HL-60 (cell line): Measurements from ENCODE around the gene TMEM240.
A peak's percentile ranks its signal among the peaks of the same experiment; 100 is the strongest.
"Not testable (repeated sequence)": the region's sequence is repeated elsewhere in the genome, so short reads cannot be mapped to it uniquely, and the experiment has no call there.

Source experiments
- DNase-seq, 2 experiments: peaks; one replicate each; pipeline ENCODE4 v3.0.0-alpha.2; 2010 to 2020; ENCODE audit warnings: low read depth in 1 of 2, low spot score in 1 of 2
- H3K27ac ChIP-seq: fragments of 250-450 bp; sonication (Bioruptor Pico); replicated peaks from 2 replicates; pipeline ENCODE4 v1.5.1; 2020; ENCODE audit warnings: mild to moderate bottlenecking, moderate library complexity
- H3K27me3 ChIP-seq: fragments of 250-450 bp; sonication (Bioruptor Pico); 2 replicates; pipeline ENCODE4 v1.5.1; 2021; ENCODE audit warnings: mild to moderate bottlenecking, moderate library complexity; ENCODE audit not compliant: insufficient read depth, poor library complexity, severe bottlenecking
- H3K4me3 ChIP-seq: replicated peaks from 2 replicates; pipeline ENCODE4 v1.5.1; 2011; ENCODE audit warnings: mild to moderate bottlenecking, control low read depth, low read length; ENCODE audit not compliant: insufficient read depth
- CTCF ChIP-seq: IDR thresholded peaks from one replicate; pipeline ENCODE4 v1.5.1; 2011; ENCODE audit warnings: low read length, control low read depth, inconsistent platforms; ENCODE audit not compliant: insufficient read depth
- GABPA ChIP-seq: IDR thresholded peaks from 2 replicates; pipeline ENCODE4 v1.6.1; 2012; ENCODE audit warnings: low read depth
- POLR2AphosphoS5 ChIP-seq: IDR thresholded peaks from 2 replicates; pipeline ENCODE4 v1.6.1; 2012; ENCODE audit warnings: low read depth
- REST ChIP-seq: IDR thresholded peaks from 2 replicates; pipeline ENCODE4 v1.6.1; 2012; ENCODE audit warnings: low read depth; ENCODE audit not compliant: insufficient replicate concordance
- SPI1 ChIP-seq: IDR thresholded peaks from 2 replicates; pipeline ENCODE4 v1.6.1; 2012; ENCODE audit warnings: low read depth, mild to moderate bottlenecking, borderline replicate concordance

The TMEM240 gene

GRCh38 chr1:1512425-1512824 lies 28.0 kb downstream of the TMEM240 start:
- peak overlapping the region; percentile 87 for H3K27ac ChIP-seq
- not testable (repeated sequence) for H3K27me3 ChIP-seq, DNase-seq
- peak overlapping the region; percentile 76 for H3K4me3 ChIP-seq

GRCh38 chr1:1511533-1512285 lies 28.7 kb downstream of the TMEM240 start, which contains the start of gene ATAD3A:
ATAD3A (plus strand) TSS chr1:1512162; CDS start chr1:1512269, 107 bp downstream.
- no peak for TF ChIP-seq SPI1
- TF ChIP-seq POLR2AphosphoS5 = peak; percentile 82
- TF ChIP-seq CTCF = no peak
- no peak for TF ChIP-seq REST
- no peak for TF ChIP-seq GABPA
- H3K27ac ChIP-seq = peak within 1 kb of the TSS; percentile 99
- H3K27me3 ChIP-seq = no peaks in the 10 kb centered on the region
- H3K4me3 ChIP-seq = peak within 1 kb of the TSS; percentile 76
- peak; percentile 96 to 98 for DNase-seq

- peak in 1 of 2 experiments; percentile 48 for DNase-seq
- TF ChIP-seq CTCF (no peak), POLR2AphosphoS5 (no peak; the same call in 1 of the 2 replicates), GABPA (no peak), REST (no peak), SPI1 (no peak)
- Histone ChIP-seq H3K4me3 (peak overlapping the region; percentile 76), H3K27me3 (no peaks in the 10 kb centered on the region), H3K27ac (peak overlapping the region; percentile 99)
Measured at GRCh38 chr1:1510912-1511532, 29.4 kb downstream of the TMEM240 start.

GRCh38 chr1:1509465-1509850 lies 31.0 kb downstream of the TMEM240 start:
- not testable (repeated sequence) for H3K27me3 ChIP-seq, H3K4me3 ChIP-seq, H3K27ac ChIP-seq
- DNase-seq = peak in 1 of 2 experiments; percentile 22

- H3K4me3 ChIP-seq, DNase-seq, H3K27ac ChIP-seq, H3K27me3 ChIP-seq: not testable (repeated sequence)
Measured at GRCh38 chr1:1508775-1509464, 31.5 kb downstream of the TMEM240 start.
